NOMO-1 treated with DMSO at 0.1 percent for 48 hours (cell line): ENCODE measurements around the gene PRDX6.
"Not testable (repeated sequence)": the region's sequence is repeated elsewhere in the genome, so short reads cannot be mapped to it uniquely, and the experiment has no call there.

Experiments
- DNase-seq: peaks from one replicate; lab custom pipeline; 2025; ENCODE audit not compliant: unreplicated experiment; lab: John Stamatoyannopoulos, UW

The PRDX6 gene

DNA sequence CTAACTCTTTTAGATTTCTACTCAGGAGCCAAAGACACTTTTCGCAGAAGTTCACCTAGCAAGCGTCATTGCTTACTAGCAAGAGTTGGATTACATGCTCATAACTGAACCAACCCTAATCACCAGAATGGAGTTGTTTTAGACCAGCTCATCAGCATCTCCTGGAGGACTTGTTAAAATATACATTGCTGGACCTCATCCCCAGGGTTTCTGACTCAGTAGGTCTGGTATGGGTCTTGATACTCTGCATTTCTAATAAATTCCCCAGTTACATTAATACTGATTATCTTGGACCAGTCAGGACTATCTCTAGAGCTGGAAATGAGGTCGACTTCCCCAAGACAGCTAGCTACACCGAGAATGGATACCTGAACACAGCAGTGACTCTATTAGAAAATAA, 9.7 kb upstream of the PRDX6 start:
- DNase-seq, result no peak

DNA sequence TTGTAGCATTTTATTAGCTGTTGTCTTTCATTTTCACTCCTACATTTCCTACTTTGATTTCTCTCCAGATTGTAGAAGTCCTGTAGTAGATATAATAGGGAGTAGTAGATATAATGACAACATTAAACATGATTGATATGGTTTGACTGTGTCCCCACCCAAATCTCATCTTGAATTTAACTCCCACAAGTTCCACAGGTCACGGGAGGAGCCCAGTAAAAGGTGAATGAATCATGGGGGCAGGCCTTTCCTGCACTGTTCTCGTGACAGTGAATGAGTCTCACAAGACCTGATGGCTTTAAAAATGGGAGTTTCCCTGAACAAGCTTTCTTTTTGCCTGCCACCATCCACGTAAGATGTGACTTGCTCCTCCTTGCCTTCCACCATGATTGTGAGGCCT, 7.5 kb upstream of the PRDX6 start:
- DNase-seq, result no peak

DNA sequence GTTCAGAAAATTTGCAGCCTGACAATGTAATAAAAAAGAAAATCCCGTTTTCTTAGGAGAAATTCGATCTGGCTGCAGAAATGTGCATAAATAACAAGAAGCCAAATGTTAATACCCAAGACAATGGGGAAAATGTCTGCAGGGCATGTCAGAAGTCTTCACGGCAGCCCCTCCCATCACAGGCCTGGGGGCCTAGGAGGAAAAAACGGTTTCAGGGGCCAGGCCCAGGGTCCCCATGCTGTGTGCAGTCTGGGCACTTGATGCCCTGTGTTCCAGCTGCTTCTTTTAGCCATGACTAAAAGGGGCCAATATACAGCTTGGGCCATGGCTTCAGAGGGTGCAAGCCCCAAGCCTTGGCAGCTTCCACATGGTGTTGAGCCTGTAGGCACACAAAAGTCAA, 6.5 kb upstream of the PRDX6 start:
- DNase-seq, result no peak

DNA sequence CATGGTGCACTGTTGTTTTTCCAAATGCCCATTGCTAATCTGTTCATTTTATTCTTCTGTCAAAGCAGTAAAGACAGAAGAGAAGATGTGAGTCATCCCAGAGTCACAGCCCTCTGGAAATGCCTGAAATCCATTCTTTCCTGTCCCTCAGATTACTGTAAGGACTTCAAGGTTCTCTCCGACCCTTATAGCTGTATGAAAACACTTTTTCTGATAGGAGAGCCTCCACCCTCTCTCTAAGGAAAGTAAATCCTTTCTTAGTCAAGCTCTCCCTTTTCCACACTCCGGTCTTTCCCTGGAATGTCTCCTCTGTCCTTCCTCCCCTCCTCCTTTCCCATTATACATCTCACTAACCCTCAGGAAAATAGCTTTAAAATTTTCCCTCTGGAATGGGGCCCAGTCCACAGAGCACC, 3.5 kb upstream of the PRDX6 start:
- DNase-seq, result no peak

DNA sequence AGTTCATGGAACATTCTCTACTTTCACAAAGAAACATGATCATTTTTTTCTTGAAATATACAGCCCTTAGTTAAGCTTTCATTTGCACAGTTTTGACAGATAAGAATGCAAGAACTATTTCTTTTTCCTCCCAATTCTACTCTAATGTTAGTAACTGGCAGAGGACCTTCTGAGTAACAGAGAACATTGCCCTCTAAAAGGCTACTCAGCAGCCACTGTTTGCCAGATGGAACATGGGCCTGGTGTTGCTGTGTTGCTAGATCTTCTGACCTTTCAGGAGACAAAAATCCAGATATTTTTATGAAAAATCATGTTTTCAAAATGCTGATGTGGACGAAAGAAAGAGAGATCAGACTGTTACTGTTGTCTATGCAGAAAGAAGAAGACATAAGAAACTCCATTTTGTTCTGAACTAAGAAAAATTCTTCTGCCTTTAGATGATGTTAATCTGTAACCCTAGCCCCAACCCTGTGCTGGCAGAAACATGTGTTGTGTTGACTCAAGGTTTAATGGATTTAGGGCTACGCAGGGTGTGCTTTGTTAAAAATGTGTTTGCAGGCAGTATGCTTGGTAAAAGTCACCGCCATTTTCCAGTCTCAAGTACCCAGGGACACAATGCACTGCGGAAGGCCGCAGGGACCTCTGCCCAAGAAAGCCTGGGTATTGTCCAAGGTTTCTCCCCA, 2.9 kb upstream of the PRDX6 start:
- no peak for DNase-seq

DNA sequence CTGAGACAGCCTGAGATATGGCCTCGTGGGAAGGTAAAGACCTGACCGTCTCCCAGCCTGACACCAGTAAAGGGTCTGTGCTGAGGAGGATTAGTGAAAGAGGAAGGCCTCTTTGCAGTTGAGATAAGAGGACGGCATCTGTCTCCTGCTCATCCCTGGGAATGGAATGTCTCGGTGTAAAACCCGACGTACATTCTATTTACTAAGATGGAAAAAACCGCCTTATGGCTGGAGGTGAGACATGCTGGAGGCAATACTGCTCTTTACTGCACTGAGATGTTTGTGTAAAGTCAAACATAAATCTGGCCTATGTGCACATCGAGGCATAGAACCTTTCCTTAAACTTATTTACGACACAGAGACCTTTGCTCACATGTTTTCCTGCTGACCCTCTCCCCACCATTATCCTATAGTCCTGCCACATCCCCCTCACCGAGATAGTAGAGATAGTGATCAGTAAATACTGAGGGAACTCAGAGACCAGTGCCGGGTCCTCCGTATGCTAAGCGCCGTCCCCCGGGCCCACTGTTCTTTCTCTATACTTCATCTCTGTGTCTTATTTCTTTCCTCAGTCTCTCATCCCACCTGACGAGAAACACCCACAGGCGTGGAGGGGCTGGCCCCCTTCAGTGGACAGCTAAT, 2.2 kb upstream of the PRDX6 start:
- DNase-seq, result not testable (repeated sequence)

DNA sequence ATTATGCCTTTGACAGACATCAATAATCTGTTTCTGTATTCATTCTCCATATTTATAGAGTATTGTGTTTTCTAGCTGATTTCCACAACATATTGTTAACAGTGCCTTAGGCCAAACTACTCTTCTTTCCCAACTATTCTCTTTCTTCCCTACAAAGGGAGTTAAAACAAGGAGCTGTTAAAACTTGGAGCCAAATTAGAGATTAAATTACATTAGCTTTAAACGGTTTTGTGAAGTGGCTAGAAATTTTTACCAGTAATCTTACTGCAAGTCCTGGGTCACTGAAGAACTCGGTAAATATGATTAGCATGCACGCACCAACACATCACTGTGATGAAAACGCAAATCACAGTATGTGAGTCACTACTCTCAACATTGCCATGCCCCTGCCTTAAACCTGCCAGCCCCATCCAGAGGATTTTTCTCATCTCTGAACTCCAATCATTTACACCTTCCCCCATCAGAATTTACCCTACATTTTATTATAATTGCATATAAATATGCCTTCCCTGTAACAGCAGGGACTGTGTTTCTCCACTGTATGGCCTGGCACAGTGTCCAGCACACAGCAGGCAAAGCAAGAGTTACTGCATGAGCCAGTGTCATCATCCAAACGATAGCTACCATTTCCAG, 1.5 kb upstream of the PRDX6 start:
- DNase-seq, result peak; percentile 27

DNA sequence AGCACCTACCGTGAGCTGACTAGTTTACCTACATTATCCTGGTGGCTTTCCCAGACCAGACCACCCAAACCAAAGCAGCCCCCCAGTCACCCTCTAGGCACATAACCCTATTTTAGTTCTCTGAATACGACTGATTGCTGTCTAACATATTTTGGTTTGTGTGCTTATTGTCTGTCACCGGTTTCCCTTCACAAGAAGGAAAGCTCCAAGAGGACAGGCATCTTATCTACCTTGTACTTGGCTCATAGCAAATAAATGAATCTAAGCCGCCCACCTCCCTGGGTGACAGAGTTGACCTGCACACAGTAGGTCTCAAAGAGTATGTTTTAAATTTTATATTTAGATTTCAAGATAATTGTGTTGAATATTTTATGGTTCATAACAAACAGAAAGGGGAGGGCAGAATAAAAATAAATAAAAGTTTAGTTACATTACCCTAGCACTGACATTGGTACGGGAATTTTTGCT, 904 bp upstream of the PRDX6 start:
- DNase-seq, result no peak

DNA sequence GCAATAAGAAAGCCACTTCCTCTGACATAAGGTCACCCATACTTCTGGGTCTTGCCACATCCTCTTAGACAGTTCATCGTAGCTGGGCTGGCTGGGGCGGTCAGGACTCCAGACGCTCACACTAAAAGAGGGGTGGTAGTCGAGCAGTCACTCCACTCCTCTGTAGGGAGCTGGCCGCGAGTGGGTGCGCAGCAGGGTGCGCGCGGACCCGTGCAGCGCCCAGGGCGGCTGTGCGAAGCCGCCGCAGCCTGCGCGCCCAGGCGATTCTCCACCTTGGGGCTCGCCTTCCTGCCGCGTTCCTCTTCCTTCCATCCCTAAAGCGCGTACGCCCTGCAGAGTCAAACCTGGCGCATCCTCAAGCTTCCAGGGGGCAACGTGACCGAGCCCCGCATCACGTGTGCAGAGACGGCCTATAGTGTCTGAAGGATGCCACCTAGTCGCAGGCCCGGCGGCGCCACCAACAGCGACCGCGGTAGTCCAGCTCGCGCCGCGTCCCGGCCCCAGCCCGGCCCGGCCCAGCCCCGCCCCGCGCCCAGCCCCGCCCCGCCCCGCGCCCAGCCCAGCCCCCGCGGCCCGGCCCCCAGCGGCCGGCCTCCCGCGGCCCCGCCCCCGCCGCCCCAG, 360 bp upstream of the PRDX6 start:
- peak; percentile 89 for DNase-seq

DNA sequence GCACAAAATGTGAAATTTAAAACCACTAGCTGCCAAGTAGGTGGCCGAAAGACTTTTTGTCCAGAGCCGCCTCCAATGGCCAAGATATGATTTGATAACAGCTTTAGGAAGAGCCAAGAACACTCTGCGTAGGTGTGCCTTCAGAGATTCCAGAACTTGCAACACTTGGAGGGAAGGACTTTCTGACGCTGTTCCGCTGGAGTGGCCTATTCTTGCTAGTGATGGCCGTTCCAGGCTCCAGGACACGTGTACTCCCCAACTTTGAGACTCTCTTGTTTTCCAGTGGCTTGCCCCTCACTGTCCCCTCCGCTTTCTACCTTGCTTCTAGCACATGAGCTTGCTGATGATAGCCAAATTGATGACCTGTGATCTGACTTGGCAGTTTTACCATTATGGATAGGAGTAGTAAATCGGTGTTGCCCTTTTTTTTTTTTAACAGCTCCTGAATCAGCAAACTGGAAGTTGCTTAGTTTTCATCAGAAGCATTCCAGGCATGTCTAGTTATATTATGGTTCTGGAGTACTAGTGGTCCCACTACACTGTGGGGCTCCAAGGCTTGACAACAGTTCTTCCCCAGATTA, 1.0 kb downstream of the PRDX6 start:
- peak; percentile 9 for DNase-seq

DNA sequence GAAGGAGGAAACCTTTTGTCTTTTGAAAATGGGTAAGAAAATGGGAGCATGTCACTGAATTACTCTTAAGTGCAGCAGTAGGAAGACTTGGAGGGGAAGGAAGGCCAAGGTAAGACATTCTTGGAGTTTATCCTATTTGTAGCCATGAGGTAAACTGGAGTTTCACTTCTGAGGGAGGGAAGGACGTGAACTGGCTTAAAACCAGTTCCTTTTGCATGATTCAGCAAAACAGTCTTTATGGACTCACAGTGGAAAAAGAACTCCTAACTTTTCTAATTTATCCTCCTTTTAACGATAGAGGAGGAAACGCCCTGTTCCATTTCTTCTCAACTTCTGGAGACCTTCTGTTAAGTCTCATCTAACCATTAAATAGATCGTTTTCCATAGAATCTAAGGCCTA, 2.5 kb downstream of the PRDX6 start:
- no peak for DNase-seq

DNA sequence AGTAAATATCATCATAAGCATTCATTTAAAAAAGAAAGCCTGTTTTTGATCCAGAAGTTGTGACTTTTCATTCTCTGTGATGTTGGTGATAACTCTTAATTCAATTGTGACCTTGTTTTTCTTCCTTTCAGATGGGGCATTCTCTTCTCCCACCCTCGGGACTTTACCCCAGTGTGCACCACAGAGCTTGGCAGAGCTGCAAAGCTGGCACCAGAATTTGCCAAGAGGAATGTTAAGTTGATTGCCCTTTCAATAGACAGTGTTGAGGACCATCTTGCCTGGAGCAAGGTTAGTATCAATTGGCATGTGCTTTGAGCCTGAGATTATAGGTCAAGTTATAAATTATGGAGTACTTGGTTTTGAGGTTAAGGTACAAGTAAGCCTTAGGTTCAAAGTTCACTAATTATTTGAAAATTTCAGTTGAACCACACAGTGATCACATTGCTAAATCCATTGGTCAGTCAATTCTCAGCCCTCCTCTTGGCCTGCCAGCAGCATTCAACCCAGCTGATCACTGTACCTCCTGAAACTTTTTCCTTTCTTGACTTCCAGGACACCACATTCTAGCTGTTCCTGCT, 4.1 kb downstream of the PRDX6 start:
- no peak for DNase-seq

DNA sequence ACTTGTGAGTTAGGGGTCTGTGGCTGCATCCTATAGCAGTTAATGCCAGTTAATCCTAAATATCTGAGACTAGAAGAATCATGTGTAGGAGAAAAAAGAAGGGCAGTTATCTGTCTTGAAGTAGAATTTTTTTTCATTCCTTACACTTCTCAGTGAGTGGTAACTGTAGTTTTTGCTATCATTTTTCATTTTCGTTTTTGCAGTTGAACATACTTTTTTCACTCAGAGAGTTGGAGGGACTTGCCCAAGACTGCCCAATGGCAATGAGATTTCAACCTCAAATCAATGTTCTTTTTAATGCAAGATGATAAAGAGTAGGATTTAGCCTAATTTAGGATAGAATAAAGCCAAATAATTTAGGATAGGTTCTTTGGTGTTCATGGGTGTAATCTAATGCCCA, 5.5 kb downstream of the PRDX6 start:
- no peak for DNase-seq

DNA sequence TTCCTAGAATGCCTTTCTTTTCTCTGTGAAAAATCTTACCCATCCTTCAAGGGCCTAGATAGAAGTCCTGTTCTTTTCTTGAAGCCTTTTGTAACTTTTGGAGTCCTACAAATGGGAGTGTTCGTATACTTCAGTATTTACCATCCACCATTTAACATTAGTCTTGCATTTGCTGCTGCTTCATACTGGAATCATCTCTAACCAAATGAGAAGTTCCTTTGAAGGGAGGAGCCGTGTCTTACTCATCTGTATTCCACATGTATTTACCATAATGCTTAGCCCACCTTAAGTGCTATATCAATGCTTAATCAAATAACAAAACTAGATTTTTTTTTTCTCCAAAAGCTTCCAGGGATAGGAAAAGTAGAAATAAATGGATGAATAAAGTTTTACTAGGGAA, 7.1 kb downstream of the PRDX6 start:
- DNase-seq, result no peak

DNA sequence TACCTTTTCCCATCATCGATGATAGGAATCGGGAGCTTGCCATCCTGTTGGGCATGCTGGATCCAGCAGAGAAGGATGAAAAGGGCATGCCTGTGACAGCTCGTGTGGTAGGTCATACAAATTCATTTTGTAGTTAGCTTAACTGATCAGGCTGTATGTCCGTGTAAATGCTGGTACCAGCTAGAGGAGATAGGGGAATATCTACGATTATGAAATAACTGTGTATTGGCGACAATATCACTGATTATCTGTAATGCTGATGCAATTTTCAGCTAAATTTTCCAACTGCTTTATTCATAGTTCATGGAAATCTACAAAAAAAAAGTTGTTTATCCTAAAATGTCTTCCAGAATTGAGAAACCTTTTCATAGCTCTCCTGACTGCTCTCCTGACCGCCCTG, 8.3 kb downstream of the PRDX6 start:
- DNase-seq, result no peak

DNA sequence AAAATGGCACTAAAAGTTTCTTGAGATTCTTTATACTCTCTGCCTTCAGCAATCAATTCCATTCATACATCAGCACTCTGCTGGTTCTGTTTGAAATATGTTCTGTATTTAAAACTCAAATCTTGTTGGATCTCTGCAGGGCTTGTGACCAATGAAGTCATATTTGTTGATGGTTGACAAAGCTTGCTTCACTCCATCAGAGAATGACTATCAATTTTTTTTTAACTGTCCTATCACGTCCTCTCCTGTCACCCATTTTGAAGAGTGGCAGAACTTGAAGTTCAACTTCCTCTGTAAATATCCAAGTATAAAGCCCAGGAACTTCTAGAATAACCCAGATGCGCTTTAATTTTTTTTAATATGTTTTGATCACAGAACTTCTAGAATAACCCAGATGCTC, 10.9 kb downstream of the PRDX6 start:
- no peak for DNase-seq

DNA sequence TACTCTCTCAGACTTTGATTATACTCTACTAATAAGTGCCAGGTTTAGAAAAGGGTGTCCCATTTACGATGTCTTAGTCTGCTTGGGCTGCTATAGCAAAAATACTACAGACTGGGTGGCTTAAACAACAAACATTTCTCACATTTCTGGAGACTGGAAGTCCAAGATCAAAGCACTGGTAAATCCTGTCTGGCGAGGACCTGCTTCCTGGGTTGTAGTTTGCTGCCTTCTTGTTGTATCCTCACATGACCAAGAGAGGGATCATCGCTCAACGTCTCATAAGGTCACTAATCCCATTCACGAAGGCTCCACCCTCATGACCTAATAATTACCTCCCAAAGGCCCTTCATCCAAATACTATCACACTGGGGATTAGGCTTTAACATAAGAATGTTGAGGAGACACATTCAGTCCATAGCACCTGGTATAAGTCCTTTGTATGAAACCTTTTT, 12.0 kb downstream of the PRDX6 start:
- no peak for DNase-seq

DNA sequence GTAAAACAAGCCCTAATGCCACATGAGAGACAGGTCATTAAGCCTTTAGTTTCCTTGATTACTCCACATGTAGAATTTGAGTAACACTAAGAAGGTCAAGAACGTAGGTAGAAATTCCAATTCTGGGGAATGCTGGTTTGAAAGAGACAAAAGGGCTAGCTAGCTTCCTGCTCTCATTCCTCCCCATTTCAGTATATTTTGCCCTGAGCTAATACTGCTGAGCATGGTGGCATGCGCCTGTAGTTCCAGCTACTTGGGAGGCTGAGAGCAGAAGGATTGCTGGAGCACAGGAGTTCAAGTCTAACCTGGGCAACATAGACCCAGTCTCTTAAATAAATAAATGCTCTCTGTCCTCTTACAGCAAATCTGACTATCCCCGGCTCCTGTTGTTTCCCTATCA, 12.8 kb downstream of the PRDX6 start:
- DNase-seq, result no peak

DNA sequence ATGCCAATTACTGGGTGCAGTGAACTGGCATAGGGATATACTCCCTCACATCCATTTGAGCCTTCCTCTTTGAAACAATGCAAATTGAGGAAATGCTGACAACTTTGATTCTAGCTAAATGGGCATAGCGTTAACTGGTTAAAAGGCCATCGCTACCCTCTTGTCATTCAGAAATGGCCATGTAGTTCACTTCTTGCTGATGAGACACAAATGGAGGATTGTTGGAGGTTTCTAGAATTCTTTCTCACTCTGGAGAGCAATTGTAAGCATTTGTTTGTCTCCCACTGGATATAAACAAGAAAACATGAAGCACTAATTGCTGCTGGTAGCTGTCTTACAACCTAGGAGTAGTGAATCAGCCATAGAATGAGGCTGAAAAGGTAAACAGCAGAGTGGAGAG, 14.4 kb downstream of the PRDX6 start:
- DNase-seq, result no peak

DNA sequence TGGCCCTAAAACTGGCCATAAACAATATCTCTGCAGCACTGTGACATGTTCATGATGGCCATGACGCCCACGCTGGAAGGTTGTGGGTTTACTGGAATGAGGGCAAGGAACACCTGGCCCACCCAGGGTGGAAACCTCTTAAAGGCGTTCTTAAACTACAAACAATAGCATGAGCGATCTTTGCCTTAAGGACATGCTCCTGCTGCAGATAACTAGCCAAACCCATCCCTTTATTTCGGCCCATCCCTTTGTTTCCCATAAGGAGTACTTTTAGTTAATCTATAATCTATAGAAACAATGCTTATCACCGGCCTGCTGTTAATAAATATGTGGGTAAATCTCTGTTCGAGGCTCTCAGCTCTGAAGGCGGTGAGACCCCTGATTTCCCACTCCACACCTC, 16.0 kb downstream of the PRDX6 start:
- not testable (repeated sequence) for DNase-seq

DNA sequence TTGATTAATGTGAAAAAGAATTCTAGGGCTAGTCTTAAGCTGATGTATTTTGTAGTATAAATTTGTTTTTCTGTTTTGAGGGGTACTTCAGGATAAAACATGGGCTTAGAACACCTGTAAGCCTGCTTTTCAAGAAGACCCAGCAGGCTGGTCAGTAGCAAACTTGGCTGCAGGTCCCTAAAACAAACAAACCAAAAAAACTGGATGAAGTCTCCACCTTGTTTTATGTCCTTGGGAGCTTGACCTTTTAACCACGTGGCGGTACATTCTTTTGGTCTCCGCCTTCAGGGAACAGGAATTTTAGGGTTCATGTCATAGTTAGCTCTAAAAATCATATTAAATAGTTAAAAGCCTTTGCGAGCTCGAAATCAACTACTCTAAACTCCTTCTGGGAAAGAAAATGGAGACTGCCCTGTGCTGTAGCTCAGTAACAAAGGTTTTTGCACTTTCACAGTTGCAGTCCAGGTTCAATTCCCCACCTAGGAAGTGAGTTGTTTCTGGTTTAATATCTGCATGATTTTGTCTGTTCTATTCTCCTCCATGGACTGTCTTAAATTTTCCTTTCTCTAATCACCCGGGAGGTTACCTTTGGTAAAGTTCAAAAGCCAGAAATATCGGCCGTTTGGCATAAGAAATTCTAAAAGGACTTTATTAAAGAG, 18.6 kb downstream of the PRDX6 start:
- no peak for DNase-seq
